Measurements from ENCODE around the gene RABGEF1.

GRCh38 chr7:66739477-66739876, 1.1 kb upstream of the RABGEF1 start:
- TF ChIP-seq FOXA1 (IDR thresholded peaks at IDR 0.05) (no peak), RAD21 (IDR thresholded peaks at IDR 0.05) (no peak), CTCF (IDR thresholded peaks at IDR 0.05; ENCODE audit: low read depth, low read length, missing input control) (no peak), REST (IDR thresholded peaks at IDR 0.05) (no peak), YY1 (IDR thresholded peaks at IDR 0.05) (no peak), TAF1 (conservative IDR thresholded peaks at IDR 0.05) (no peak), ZBTB33 (IDR thresholded peaks at IDR 0.05) (no peak), GABPA (IDR thresholded peaks at IDR 0.05 in 1 of 2, conservative IDR thresholded peaks at IDR 0.05 in 1 of 2) (no peak), FOXA2 (IDR thresholded peaks at IDR 0.05) (no peak), EGR1 (IDR thresholded peaks at IDR 0.05; ENCODE audit: low read depth in 2 of 2) (no peak), JUND (IDR thresholded peaks at IDR 0.05) (no peak), ATF3 (IDR thresholded peaks at IDR 0.05) (no peak), HNF4A (conservative IDR thresholded peaks at IDR 0.05) (no peak), NR2F2 (IDR thresholded peaks at IDR 0.05) (no peak)
